GM18519 (cell line): ENCODE results near the gene MOB4.
"Not testable (repeated sequence)": the region's sequence is repeated elsewhere in the genome, so short reads cannot be mapped to it uniquely, and the experiment has no call there.

ENCODE experiments used
- ATAC-seq: cut with Tn5 transposase; IDR thresholded peaks from one replicate; pipeline ENCODE4 v1.9.1; 2021; ENCODE audit warnings: mild to moderate bottlenecking, moderate library complexity; ENCODE audit not compliant: unreplicated experiment, low FRiP score

MOB4 gene

DNA sequence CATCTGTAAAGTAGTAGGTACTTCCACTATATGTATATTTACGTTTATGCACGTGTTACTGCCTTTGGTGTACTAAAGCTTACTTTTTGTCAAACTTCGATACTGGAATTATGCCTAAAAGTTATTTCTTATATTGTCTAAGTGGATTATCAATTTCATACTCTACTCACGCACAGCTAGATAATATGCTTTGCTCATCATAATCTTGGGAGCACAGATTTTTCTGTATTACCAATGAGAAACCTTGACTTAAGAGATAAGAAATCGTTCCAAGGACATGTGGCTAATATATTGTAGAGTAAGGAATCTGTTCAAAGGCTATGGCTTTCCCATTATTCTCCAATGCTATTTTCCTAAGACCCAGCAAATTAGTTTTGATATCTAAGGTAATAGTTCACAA is 9.2 kb upstream of the MOB4 start:
- no peak for ATAC-seq

DNA sequence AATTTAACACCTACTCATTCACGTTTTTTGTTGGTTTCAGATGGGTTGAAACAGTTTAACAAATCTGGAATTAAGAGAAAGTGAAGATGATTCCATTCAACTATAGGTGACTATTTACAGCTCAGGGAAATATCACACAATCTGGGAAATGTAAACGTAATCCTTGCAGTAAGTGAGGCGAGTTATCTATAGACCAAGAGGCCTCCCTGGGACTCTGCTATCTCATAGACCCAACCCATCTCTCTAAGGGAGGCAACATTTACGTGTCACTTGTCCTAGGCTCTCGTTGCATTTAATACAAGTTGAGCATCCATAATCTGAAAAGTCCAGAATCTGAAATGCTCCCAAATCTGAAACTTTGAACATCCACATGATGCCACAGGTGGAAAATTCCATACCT is 2.0 kb upstream of the MOB4 start:
- no peak for ATAC-seq

DNA sequence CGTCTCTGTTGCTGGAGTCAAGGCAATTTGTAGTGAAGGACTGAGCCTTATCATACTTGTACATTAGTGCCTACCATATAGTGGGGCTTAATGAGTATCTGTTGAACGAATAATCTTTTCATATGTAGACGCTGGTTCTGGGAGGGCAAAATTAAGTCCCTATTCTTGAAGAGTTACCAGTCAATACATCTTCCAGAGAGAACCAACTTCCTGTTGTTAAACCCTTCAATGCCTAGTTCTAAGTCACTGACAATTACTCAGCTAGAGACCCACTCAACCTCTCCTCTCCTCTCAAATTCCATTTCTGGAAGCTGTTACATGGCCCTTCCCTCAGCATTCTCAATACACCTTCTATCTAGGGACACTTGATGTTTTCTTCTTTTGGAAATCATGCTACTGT is 1.1 kb upstream of the MOB4 start:
- ATAC-seq: no peak

DNA sequence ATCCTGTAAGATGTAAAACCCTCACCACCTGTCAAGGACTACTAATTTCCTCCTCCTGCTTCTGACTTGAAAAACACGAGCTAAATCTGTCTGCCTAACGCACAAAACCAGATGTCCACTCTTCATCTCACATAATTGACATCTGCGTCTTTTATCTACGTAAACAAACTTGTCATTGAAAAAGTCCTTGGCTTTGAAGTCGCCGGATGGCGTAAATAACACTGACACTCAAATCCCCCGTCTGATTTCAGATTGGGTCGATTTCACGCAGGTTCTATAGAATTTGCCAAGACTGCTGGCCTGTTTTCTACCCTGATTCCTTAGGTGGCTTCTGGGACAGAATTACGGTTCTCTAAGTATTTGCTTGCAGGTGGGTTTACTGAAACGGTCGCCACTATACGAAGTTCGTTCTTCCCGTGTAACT is 539 bp upstream of the MOB4 start:
- peak; percentile 2 for ATAC-seq

DNA sequence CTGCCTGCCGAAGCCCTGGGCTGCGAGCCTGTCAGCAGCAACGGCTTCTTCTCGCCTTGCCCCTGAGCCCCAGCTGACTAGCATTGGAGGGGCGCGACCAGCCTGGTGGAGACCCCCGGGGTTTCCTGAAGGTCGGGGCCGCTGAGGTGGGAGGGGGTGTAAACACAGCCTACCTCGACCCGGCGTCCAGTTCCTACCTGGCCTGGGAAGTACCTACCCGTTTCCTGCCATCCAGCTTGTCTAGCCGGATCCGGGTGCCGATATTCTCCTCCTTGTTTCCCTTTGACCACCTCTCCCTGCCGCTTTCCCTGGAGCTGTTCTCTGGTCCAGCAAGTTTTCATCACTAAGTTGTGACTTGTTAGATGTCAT is 511 bp downstream of the MOB4 start:
- ATAC-seq: no peak

DNA sequence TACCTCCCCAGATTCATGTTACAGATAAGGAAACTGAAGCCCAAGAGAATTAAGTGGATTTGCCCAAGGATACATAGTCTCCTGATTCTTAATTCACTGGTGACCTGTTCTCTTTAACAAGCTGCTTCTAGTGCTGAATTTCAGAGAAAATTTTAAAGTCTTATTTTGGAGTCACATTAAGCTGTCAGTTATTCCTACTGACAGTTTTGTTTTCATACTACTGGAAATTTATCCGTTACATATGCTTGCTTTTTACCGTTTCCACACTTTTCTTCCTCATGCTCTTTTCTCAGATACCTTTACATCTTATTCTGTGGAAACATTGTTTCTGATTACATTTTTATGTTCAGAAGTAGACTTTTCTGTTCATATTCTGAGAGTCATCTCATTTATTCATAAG is 1.3 kb downstream of the MOB4 start:
- no peak for ATAC-seq

DNA sequence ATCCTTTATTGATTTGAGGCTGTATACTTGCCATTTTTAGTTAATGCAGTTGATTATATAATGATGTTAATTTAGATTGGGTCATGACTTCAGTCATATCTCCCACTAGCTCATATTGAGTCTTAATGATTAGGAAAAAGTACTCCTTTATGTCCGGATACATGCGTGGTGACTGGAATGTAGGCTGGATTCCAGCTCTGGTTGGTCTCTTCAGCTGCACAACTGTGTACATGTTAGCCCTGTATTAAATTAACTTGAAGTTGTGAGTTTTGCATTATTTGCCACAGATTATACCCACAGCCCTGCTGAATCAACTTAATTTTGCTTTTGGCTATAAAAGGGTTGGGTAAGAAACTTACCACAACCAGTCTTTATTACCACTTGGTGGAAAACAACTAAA is 22.5 kb downstream of the MOB4 start:
- ATAC-seq: no peak

DNA sequence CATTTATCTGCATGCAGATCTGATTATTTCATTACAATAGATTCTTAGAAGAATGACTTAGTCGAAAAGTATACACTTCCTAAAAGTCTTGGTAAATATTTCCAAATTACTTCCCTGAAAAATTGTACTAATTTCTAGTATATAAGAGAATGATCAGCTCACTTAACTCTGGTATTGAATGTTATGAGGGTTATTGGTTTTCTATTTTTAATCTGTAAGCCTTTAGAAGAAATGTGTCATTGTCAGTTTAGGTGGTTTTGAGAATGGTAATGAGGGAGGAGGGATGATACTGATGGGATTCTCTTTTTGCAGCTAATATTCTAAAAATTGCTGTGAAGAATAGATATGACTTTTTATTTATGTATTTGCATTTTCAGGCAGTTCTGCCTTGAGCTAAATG is 23.9 kb downstream of the MOB4 start:
- no peak for ATAC-seq

DNA sequence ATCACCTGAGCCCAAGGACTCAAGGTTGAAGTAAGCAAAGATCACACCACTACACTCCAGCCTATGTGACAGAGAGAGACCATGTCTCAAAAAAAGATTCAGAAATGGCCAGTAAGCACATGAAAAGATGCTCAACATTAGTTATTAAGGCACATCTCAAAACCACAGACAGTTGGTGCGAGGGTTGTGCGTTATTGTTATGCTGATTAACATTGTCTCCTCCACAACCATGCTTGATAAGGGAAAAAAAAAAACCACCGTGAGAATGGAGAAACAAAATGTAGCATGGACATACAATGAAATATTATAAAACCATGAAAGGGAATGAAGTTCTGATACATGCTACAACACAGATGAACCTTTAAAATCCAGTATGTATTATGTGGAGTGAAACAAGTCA is 27.3 kb downstream of the MOB4 start:
- no peak for ATAC-seq

DNA sequence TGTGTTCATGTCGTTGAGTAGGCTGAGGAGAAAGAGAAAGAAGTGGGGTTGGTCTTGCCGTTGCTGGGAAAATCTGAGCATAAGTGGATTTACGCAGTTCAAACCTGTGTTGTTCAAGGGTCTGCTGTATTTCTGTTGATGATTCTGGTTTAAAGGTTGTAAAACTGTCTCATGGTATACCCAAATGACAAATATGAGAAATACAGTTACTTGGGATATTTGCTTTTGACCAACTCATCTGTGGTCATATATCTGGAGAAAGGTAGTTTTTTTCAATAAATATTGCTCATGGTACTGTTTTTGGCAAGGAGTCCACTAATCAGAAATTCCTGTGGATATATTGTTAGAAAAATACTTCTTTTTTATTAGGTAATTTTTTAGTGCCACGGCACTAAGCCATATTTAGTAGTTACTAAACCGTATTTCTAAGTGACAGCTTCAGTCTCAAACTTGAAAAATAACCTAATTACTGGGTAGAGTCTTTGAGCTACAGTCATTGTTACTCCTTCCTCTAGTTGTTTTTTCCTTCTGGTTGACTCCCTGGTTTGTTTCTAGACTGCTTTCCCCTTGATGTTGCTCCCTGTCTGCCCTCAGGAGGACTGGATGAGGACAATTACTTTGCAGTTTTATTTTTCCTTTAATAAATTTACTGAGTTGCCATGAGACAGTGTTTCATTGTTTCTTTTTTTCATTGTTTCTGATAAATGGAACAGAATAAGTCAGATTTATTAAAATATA is 31.5 kb downstream of the MOB4 start:
- no peak for ATAC-seq

DNA sequence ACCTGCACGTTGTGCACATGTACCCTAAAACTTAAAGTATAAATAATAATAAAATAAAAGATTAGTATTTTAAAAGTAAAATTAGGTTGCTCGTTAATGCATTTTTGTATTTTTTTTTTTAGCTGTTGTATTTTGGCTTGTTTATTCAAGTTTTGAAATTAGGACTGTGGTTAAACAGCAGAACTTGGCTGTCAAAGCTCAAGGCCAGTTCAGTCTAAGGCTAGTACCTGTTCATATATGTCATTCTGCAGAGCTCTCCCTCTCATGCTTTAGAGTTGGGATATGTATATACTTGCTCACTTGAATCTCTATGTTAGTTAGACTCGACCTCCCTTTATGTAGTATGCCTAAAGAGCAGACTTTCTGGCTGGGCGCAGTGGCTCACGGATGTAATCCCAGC is 32.7 kb downstream of the MOB4 start:
- no peak for ATAC-seq

DNA sequence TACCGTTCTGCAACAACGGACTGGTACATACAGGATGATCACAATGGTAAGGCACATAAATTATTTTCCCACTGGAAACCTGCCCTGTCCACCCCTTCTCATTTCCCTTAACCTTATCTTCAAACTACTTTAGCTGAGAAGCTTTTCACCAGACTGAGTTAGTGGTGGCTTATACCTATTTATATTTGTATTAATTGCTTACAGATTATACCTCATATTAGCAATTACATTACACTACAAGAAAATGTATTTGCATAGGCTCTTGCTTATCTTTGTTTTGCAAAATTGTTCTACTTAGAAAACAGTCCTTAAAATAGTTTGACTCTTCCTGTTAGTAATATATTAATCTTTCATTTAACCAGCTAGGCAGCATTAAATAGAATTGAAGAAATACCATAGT is 35.4 kb downstream of the MOB4 start:
- ATAC-seq: not testable (repeated sequence)

DNA sequence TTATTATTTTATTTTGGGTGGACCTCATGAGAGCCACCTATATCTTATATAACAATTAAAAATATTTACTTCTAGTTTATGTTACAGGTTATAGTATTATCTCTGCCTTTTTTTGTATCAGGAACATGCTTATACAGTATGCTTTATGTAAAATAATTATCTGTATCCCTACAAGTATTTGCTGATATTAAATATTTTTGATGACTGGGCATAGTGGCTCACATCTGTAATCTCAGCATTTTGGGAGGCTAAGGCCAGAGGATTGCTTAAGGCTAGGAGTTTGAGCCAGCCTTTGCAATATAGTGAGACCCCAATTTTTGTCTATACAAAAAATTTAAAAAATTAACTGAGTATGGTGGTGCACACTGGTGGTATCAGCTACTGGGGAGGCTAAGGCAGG is 39.6 kb downstream of the MOB4 start:
- no peak for ATAC-seq

DNA sequence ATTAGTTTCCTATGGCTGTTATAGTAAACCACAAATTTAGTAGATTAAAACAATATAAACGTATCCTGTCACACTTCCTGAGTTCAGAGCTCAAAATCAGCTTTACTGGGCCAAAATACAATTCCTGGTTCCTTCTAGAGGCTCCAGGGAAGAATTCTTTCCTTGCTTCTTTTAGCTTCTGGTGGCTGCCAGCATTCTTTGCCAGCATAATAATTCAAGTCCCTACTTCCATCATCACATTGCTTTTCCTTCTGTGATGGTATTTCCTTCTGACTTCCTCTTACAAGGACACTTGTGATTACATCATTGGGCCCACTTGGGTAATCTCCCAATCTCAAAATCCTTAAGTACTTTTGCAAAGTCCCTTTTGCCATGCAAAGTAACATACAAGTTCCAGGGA is 40.6 kb downstream of the MOB4 start:
- no peak for ATAC-seq

DNA sequence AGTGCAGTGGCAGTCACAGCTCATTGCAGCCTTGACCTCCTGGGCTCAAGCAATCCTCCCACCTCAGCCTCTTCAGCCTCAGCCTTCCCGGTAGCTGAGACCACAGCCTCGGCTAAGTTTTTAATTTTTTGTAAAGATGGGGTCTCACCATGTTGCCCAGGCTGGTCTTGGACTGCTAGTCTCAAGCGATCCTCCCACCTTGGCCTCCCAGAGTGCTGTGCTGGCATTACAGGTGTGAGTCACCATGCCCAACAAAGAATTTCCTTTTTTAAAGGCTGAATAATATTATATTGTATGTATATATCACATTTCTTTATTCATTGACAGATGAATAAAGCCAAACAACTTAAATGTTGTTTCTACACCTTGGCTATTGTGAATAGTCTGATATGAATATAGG is 42.5 kb downstream of the MOB4 start:
- ATAC-seq: no peak

DNA sequence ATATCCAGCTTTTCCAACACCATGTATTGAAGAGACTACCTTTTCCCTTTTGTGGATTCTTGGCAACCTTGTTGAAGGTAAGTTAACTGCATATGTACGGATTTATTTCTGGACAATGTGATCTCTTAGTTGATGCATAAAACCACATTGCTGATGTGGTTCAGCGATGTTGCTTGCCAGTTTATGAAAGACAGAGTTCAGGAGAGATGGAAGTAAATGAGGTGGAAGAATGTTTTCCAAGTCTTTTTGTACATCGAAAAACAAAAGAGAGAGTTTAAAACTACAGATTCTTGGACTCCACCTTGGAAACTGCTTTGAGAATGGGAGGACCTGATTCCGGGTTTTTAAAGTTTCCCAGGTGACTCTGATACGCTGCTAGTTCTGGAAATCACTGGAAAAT is 43.8 kb downstream of the MOB4 start:
- ATAC-seq: no peak

DNA sequence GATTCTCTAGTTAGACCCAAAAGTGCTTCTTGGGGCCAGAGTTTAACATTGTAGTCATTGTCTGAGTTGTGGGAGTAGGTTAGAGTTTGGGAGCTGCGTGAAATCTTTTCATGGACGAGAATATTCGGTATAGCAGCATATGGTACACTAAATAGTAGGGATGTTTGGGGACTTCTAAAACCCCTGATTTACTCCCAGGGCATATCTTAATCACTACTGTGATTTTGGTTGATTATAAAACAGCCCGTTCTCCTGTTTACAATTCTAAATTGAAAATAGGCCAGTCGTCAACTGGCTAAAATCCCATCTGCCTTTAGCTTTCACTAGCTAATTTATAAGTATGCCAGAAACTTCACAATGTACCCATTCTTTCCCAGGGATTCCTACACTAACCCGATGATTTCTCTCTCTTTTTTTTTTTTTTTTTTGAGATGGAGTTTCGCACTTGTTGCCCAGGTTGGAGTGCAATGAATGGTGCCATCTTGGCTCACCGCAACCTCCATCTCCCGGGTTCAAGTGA is 44.3 kb downstream of the MOB4 start:
- no peak for ATAC-seq

DNA sequence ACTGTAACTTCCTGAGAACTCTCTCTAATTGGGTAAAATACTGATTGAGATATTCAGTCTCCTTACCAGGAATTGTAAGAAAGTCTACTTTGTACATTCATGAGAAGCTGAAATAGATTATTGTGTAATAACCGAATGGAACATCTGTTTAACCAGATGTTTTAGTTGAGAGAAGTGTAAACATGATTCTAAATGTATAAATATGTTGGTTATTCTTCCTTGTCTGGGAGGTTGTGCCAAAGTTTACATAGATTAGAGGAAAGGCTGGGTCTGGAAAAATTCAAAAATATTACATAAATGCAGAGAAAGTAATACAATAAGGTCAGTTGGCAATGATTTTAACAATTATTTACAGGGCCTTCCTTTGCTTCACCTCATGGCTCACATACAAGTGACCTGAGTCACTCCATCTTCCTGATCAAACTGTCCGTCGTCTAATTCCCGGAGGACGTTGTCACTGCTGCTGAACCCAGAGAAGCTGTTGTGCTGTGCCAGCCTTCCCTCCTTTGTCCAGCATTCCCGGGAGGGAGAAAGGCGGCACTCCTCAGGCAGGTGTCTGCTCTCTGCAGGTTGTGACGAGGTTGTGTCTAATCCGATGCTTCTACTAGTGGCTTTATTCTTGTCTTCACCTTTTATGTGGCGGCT is 55.9 kb downstream of the MOB4 start:
- no peak for ATAC-seq

DNA sequence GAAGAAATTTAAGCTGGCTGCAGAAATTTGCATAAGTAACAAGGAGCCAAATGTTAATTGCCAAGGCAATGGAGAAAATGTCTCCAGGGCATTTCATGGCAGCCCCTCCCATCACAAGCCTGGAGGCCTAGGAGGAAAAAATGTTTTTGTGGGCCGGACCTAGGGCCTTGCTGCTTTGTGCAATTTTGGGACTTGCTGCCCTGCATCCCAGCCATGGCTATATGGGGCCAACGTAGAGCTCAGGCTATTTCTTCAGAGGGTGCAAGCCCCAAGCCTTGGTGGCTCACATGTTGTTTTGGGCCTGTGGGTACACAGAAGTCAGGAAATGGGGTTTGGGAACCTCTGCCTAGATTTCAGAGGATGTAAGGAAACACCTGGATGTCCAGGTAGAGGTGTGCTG is 57.7 kb downstream of the MOB4 start:
- ATAC-seq: no peak

DNA sequence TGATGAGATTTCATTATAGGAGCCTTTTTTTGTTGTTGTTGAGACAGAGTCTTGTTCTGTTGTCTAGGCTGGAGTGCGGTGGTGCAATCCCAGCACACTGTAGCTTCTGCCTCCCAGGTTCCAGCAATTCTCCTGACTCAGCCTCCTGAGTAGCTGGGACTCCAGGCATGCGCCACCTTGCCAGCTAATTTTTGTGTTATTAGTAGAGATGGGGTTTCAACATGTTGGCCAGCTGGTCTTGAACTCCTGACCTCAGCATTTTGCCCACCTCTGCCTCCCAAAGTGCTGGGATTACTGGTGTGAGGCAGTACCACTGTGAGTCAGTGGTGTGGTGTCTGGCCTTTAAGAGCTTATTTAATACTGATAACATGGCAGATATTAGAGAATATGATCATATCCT is 60.1 kb downstream of the MOB4 start:
- ATAC-seq: no peak

DNA sequence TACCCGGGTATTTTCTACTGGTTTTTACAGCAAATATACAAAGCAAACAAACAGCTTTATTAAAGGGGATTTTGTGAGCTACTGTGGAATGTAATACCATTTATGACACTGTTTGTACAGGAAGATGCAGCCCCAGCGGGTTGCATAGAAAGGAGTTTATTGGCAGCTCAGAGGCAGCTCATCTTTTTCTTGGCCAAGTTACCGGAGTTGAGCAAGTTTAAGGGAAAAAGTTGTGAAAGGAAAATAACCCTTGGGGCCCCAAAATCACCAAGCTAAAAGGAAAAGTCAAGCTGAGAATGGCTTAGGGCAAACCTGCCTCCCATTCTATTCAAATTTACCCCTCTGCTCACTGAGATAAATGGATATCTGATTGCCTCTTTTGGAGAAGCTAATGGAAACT is 60.8 kb downstream of the MOB4 start:
- no peak for ATAC-seq

DNA sequence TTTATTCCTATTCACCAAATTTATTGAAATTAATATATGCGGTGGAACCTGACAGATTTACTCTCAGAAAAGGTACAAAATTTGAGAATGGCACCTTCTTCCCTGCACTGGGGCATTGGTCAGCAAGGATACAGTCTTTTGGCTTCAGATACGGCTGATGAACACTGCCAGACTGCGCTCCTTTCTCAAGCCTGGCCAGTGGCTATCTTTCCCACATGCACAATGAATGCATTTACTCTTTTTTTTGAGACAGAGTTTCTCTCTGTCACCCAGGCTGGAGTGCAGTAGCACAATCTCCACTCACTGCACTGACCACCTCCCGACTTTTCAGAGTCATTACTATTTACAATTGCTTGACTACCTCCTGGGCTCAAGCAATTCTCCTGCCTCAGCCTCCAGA is 61.6 kb downstream of the MOB4 start:
- no peak for ATAC-seq
